Measurements from ENCODE around the gene VSIG8. TPM values are rescaled to one million over a fixed set of nuclear protein-coding genes. Genes with fewer than 3 reads are reported as not detected.

Gene VSIG8
- total RNA-seq, 4 donors from 2014 or later = 0.11 TPM; not detected in 3

DNA sequence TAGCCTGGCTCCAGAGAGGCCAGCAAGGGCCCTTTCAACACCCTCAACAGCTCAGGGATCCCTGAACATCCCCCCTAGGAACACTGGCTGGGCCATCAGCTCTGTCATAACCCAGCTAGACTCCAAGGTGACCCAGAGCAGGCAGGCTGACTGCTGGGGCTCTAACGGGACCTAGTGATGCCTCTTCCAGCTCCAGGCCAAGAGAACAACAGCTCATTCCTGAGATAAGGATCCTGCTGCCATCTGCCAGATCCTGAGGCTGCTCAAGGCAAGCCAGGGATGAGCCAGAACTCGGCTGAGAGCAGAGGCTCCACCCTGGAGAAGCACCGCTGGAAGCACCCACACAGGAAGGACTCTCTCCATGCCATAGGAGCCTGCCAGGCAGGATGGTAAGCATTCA lies 2.0 kb downstream of the VSIG8 start:
- no peaks in the 10 kb centered on the region for H3K27me3 ChIP-seq
- WGBS, 2 donors = 21 to 80% methylated on average over 1 to 2 of the region's 3 CpGs
- H3K27ac ChIP-seq = no peak overlapping the region
- no peaks in the 10 kb centered on the region for H3K9me3 ChIP-seq
- intact Hi-C loops (cut with DNase I) = no loop called here
- H3K4me3 ChIP-seq (replicated peaks in 1 of 3) = no peak overlapping the region
- H3K36me3 ChIP-seq = no peaks in the 10 kb centered on the region
- no peak for TF ChIP-seq POLR2A (IDR thresholded peaks at IDR 0.05)
- TF ChIP-seq, protein P1, sequence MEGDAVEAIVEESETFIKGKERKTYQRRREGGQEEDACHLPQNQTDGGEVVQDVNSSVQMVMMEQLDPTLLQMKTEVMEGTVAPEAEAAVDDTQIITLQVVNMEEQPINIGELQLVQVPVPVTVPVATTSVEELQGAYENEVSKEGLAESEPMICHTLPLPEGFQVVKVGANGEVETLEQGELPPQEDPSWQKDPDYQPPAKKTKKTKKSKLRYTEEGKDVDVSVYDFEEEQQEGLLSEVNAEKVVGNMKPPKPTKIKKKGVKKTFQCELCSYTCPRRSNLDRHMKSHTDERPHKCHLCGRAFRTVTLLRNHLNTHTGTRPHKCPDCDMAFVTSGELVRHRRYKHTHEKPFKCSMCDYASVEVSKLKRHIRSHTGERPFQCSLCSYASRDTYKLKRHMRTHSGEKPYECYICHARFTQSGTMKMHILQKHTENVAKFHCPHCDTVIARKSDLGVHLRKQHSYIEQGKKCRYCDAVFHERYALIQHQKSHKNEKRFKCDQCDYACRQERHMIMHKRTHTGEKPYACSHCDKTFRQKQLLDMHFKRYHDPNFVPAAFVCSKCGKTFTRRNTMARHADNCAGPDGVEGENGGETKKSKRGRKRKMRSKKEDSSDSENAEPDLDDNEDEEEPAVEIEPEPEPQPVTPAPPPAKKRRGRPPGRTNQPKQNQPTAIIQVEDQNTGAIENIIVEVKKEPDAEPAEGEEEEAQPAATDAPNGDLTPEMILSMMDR (IDR thresholded peaks at IDR 0.05) = no peak
- DNase-seq = no peak
- peaks cover 1 to 4% of the 10 kb centered on the region in 2 donors for H3K4me1 ChIP-seq

DNA sequence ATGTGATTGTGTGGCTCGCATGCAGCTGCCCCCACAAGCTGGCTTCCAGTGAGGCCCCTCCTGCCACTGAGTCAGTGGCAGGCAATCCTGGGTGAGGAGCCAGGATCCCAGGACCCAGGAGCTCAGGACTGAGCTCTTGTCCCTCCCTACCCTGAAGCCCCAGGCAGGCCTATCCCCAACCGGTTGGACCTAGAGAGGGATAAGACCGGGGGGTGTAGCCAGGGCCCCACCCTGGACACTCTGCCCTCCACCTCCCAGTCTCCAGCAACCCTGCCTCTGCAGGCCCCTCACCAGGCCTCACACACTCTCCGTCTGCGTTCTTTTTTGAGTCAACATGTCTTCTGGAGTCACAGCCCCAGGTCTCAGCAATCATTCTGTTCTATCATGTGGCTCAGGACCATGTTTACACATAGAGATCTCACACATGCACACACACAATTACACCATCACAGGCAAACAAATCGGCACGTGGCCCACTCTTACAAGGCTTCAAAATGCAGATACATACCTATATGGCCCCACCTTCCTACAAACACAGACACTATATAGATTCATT lies 2.6 kb downstream of the VSIG8 start:
- TF ChIP-seq, protein P1 (IDR thresholded peaks at IDR 0.05) = no peak
- TF ChIP-seq POLR2A (IDR thresholded peaks at IDR 0.05) = no peak
- H3K4me3 ChIP-seq (replicated peaks in 1 of 3) = no peak overlapping the region
- no peaks in the 10 kb centered on the region for H3K36me3 ChIP-seq
- H3K27me3 ChIP-seq = no peaks in the 10 kb centered on the region
- intact Hi-C loops (cut with DNase I) = no loop called here
- whole genome bisulfite sequencing, 2 donors = 80% methylated on average over 6 to 7 of the region's 7 CpGs
- peaks cover 3 to 6% of the 10 kb centered on the region in 2 donors for H3K4me1 ChIP-seq
- H3K27ac ChIP-seq = no peak overlapping the region
- H3K9me3 ChIP-seq = no peaks in the 10 kb centered on the region
- no peak for DNase-seq

DNA sequence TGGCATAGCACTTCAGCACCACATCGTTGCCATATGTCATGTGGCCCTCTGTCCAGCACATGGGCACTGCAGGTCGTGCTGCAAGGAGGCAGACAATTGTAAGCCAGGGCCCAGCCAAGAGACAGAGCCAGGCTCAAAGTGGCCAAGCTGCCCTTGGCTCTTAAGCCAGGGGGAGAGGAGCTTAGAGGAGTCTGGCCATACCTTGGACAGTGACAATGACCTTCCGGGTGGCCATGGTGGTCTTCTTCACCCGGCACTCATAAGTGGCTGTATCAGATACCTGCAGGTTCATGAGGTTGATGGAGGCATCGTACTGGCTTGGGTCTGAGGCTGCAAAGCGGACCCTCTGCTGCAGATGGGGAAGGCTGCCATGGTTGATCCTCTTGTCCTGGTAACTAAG lies 4.6 kb downstream of the VSIG8 start:
- H3K27ac ChIP-seq = no peak overlapping the region
- no peak overlapping the region for H3K4me3 ChIP-seq (replicated peaks in 1 of 3)
- DNase-seq = no peak
- H3K9me3 ChIP-seq = no peaks in the 10 kb centered on the region
- TF ChIP-seq POLR2A (IDR thresholded peaks at IDR 0.05) = no peak
- TF ChIP-seq, protein P1 (IDR thresholded peaks at IDR 0.05) = no peak
- WGBS, 2 donors = 77 to 94% methylated on average over 6 of the region's 6 CpGs
- no peaks in the 10 kb centered on the region for H3K36me3 ChIP-seq
- peaks cover 9 to 13% of the 10 kb centered on the region in 2 donors for H3K4me1 ChIP-seq
- intact Hi-C loops (cut with DNase I) = no loop called here
- no peaks in the 10 kb centered on the region for H3K27me3 ChIP-seq

DNA sequence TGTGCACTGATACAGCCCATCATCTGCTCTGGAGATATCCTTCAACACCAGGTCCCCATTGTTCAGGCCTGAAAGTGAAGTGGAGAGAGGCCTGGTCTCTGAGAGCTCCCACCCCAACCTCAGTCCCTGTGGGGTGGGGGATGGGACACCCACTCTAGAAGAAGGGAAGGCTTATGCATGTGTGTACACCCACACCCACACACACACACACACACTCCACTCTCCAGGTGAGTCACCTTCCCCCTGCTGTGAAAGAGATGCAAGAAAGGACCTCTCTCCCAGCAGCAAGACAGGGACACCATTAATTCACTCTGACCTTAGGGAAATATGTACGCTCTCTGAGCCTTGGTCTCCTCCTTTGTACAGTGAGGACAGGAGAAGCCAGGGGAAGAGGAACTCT lies 5.9 kb downstream of the VSIG8 start:
- 93 to 100% methylated on average over 1 of the region's 1 CpG for WGBS, 2 donors
- no peaks in the 10 kb centered on the region for H3K9me3 ChIP-seq
- intact Hi-C loops (cut with DNase I) = no loop called here
- H3K4me3 ChIP-seq (replicated peaks in 1 of 3) = no peak overlapping the region
- no peaks in the 10 kb centered on the region for H3K27me3 ChIP-seq
- TF ChIP-seq, protein P1 (IDR thresholded peaks at IDR 0.05) = no peak
- TF ChIP-seq POLR2A (IDR thresholded peaks at IDR 0.05) = no peak
- no peaks in the 10 kb centered on the region for H3K36me3 ChIP-seq
- peaks cover 9 to 13% of the 10 kb centered on the region in 2 donors for H3K4me1 ChIP-seq
- no peak overlapping the region for H3K27ac ChIP-seq
- DNase-seq = no peak

DNA sequence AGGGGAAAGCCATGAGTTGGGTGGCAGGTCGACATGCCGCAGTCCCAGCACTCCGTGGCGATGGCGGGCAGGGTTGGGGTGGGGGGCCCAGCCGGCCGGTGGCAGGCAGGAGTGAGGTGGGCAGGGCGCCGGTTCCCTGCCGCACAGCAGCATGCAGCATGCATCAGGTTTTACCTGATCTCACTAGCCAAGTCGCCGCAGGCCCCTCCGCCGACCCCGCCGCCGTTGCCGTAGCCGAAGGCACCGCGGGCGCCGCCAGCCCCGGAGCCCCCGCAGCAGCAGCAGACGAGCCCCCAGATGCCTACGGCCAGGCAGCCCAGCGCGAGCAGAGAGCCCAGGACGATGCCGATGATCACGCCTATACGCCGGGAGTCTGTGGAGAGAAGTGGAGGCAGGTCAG lies 6.7 kb downstream of the VSIG8 start:
- Histone ChIP-seq H3K36me3 (no peaks in the 10 kb centered on the region), H3K4me3 (replicated peaks in 1 of 3) (peak overlapping the region in 1 of 3 donors; percentile 48), H3K9me3 (no peaks in the 10 kb centered on the region), H3K4me1 (peaks cover 9 to 13% of the 10 kb centered on the region in 2 donors), H3K27ac (peak overlapping the region in 2 of 3 donors; percentile 93 to 98), H3K27me3 (no peaks in the 10 kb centered on the region)
- WGBS, 2 donors = 75 to 76% methylated on average over 20 to 28 of the region's 34 CpGs
- intact Hi-C loops (cut with DNase I) = no loop called here
- TF ChIP-seq POLR2A (IDR thresholded peaks at IDR 0.05) = no peak
- TF ChIP-seq, protein P1 (IDR thresholded peaks at IDR 0.05) = no peak
- DNase-seq = no peak

Data from thyroid gland (tissue), 4 donors.